H1 (cell line): ENCODE data around the gene ANKRD31.

Experiments used
- ASH2L ChIP-seq: fragments of 200-600, 300-600 bp; sonication (generic); IDR thresholded peaks from one replicate; pipeline ENCODE4 v1.7.1; 2017; ENCODE audit warnings: low read length
- CTCF ChIP-seq, 3 experiments: IDR thresholded peaks; 1 replicate in 2 of 3; 2 replicates in 1 of 3; pipeline versions ENCODE4 v1.5.1 to v1.6.1; 2011; ENCODE audit warnings: low read length in 3 of 3, mild to moderate bottlenecking in 3 of 3, inconsistent platforms in 2 of 3, low read depth in 1 of 3, moderate library complexity in 1 of 3; ENCODE audit not compliant: insufficient read depth in 1 of 3; ENCODE audit errors: control extremely low read depth in 1 of 3
- EP300 ChIP-seq, 2 experiments: IDR thresholded peaks; 1 replicate in 1 of 2; 2 replicates in 1 of 2; pipeline ENCODE4 v1.6.1; 2011 to 2012; ENCODE audit warnings: low read depth in 2 of 2, low read length in 2 of 2, mild to moderate bottlenecking in 2 of 2, borderline replicate concordance in 1 of 2, inconsistent platforms in 1 of 2, moderate library complexity in 1 of 2
- EZH2 ChIP-seq: fragments of 200-600 bp; sonication (generic); IDR thresholded peaks from 2 replicates; pipeline ENCODE4 v1.7.1; 2012; ENCODE audit warnings: low read depth, mild to moderate bottlenecking, moderate library complexity, low read length, inconsistent platforms; ENCODE audit not compliant: severe bottlenecking
- JUND ChIP-seq: IDR thresholded peaks from 2 replicates; pipeline ENCODE4 v1.6.1; 2011; ENCODE audit warnings: mild to moderate bottlenecking, improper control_type of control experiment, low read length
- MAX ChIP-seq: IDR thresholded peaks from 2 replicates; pipeline ENCODE4 v1.6.1; 2012; ENCODE audit warnings: inconsistent platforms
- POLR2A ChIP-seq, 2 experiments: IDR thresholded peaks; 1 replicate in 1 of 2; 2 replicates in 1 of 2; pipeline ENCODE4 v1.6.1; 2011; ENCODE audit warnings: low read depth in 2 of 2, low read length in 2 of 2, mild to moderate bottlenecking in 2 of 2; ENCODE audit errors: control extremely low read depth in 1 of 2
- POLR2AphosphoS5 ChIP-seq: IDR thresholded peaks from 2 replicates; pipeline ENCODE4 v1.6.1; 2011; ENCODE audit warnings: low read depth, low read length
- RAD21 ChIP-seq, 2 experiments: IDR thresholded peaks in 1 of 2; conservative IDR thresholded peaks in 1 of 2; 2 replicates each; pipeline ENCODE4 v1.6.1; 2011; ENCODE audit warnings: low read depth in 2 of 2, low read length in 2 of 2, improper control_type of control experiment in 1 of 2, inconsistent platforms in 1 of 2, mild to moderate bottlenecking in 1 of 2, moderate library complexity in 1 of 2
- SP2 ChIP-seq: IDR thresholded peaks from 2 replicates; pipeline ENCODE4 v1.6.1; 2012; ENCODE audit warnings: mild to moderate bottlenecking, low read length, inconsistent platforms
- USF2 ChIP-seq: IDR thresholded peaks from 2 replicates; pipeline ENCODE4 v1.6.1; 2011; ENCODE audit warnings: low read length, improper control_type of control experiment

- TF ChIP-seq MAX (no peak), CTCF (IDR thresholded peaks at IDR 0.05; ENCODE audit: control extremely low read depth in 1 of 3, insufficient read depth in 1 of 3, low read depth in 1 of 3, low read length in 3 of 3) (no peak), ASH2L (no peak), JUND (no peak), EP300 (IDR thresholded peaks at IDR 0.05; ENCODE audit: borderline replicate concordance in 1 of 2, low read depth in 2 of 2, low read length in 2 of 2) (no peak), POLR2A (IDR thresholded peaks at IDR 0.05; ENCODE audit: control extremely low read depth in 1 of 2, low read depth in 2 of 2, low read length in 2 of 2) (no peak), USF2 (no peak), SP2 (no peak), POLR2AphosphoS5 (no peak), EZH2 (no peak), RAD21 (IDR thresholded peaks at IDR 0.05 in 1 of 2, conservative IDR thresholded peaks at IDR 0.05 in 1 of 2; ENCODE audit: low read depth in 2 of 2, low read length in 2 of 2) (no peak)
Measured at GRCh38 chr5:75275147-75275546, 38.5 kb upstream of the ANKRD31 start.
